Measurements from ENCODE around the gene FGF12. TPM values are rescaled to one million over a fixed set of nuclear protein-coding genes. Genes with fewer than 3 reads are reported as not detected.

FGF12 gene
- total and polyA plus RNA-seq, 2 experiments from 2014 or later = not detected

DNA sequence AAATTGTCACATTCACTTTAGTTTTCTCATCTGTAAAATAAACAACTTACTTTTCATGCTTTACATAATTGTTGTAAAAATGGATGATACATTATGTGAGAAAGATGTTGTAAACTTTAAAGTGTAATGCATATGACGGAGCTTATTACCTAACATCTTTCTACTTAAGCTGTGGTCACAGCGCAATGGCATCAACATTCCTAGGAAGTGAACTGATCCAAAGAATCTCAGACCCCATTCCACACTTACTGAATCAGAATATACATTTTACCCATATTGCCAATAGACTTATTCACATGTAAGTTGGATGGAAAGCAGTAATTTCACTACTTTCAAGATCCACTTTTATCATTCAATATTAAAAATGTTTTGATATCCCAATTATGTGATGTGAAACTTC lies 497.5 kb downstream of the FGF12 start:
- Histone ChIP-seq H2AFZ (no peak overlapping the region), H3F3A (ENCODE audit: insufficient read depth) (no peaks in the 10 kb centered on the region), H3K27me3 (replicated peaks; ENCODE audit: insufficient read depth) (no peaks in the 10 kb centered on the region), H3K36me3 (ENCODE audit: low read depth) (no peaks in the 10 kb centered on the region), H4K20me1 (ENCODE audit: insufficient read depth) (no peaks in the 10 kb centered on the region), H3K4me2 (ENCODE audit: unreplicated experiment) (no peak overlapping the region), H3K4me1 (ENCODE audit: insufficient read depth) (no peaks in the 10 kb centered on the region), H3K9me3 (ENCODE audit: low read depth) (no peaks in the 10 kb centered on the region), H3K9ac (no peak overlapping the region), H3K4me3 (no peak overlapping the region), H3K9me2 (ENCODE audit: insufficient read depth) (no peaks in the 10 kb centered on the region), H3K79me2 (ENCODE audit: insufficient read depth) (no peaks in the 10 kb centered on the region), H3K27ac (no peak overlapping the region)
- no peak for DNase-seq
- in situ Hi-C loops (cut with MboI) = no loop called here
- no peak for TF ChIP-seq EZH2 (IDR thresholded peaks at IDR 0.05; ENCODE audit: insufficient read depth, poor library complexity, severe bottlenecking)
- TF ChIP-seq EZH2phosphoT487 (IDR thresholded peaks at IDR 0.05; ENCODE audit: insufficient read depth, low read depth) = no peak
- WGBS, 2 experiments (ENCODE audit: low coverage in 1 of 2, low lambda C conversion rate in 2 of 2, missing lambda C conversion rate in 2 of 2) = 28 to 41% methylated on average over 2 of the region's 2 CpGs

GRCh38 chr3:192224634-192225155 lies 502.6 kb downstream of the FGF12 start:
- Histone ChIP-seq H3K9me3 (ENCODE audit: low read depth) (no peaks in the 10 kb centered on the region), H3K4me2 (ENCODE audit: unreplicated experiment) (no peak overlapping the region), H2AFZ (no peak overlapping the region), H3K27me3 (replicated peaks; ENCODE audit: insufficient read depth) (no peaks in the 10 kb centered on the region), H3F3A (ENCODE audit: insufficient read depth) (no peaks in the 10 kb centered on the region), H3K9ac (no peak overlapping the region), H3K79me2 (ENCODE audit: insufficient read depth) (no peaks in the 10 kb centered on the region), H3K9me2 (ENCODE audit: insufficient read depth) (no peaks in the 10 kb centered on the region), H3K4me3 (no peak overlapping the region), H4K20me1 (ENCODE audit: insufficient read depth) (no peaks in the 10 kb centered on the region), H3K27ac (no peak overlapping the region), H3K36me3 (ENCODE audit: low read depth) (no peaks in the 10 kb centered on the region), H3K4me1 (ENCODE audit: insufficient read depth) (no peaks in the 10 kb centered on the region)
- no peak for TF ChIP-seq EZH2 (IDR thresholded peaks at IDR 0.05; ENCODE audit: insufficient read depth, poor library complexity, severe bottlenecking)
- no peak for TF ChIP-seq EZH2phosphoT487 (IDR thresholded peaks at IDR 0.05; ENCODE audit: insufficient read depth, low read depth)
- 19 to 20% methylated on average over 5 of the region's 5 CpGs for WGBS, 2 experiments (ENCODE audit: low coverage in 1 of 2, low lambda C conversion rate in 2 of 2, missing lambda C conversion rate in 2 of 2)
- in situ Hi-C loops (cut with MboI) = no loop called here
- DNase-seq = no peak

- no peak for TF ChIP-seq EZH2 (IDR thresholded peaks at IDR 0.05; ENCODE audit: insufficient read depth, poor library complexity, severe bottlenecking)
- TF ChIP-seq EZH2phosphoT487 (IDR thresholded peaks at IDR 0.05; ENCODE audit: insufficient read depth, low read depth) = no peak
- no peak overlapping the region for H3K4me2 ChIP-seq (ENCODE audit: unreplicated experiment)
- WGBS, 2 experiments (ENCODE audit: low coverage in 1 of 2, low lambda C conversion rate in 2 of 2, missing lambda C conversion rate in 2 of 2) = 38 to 45% methylated on average over 2 of the region's 2 CpGs
- in situ Hi-C loops (cut with MboI) = no loop called here
- no peaks in the 10 kb centered on the region for H4K20me1 ChIP-seq (ENCODE audit: insufficient read depth)
- no peaks in the 10 kb centered on the region for H3K36me3 ChIP-seq (ENCODE audit: low read depth)
- no peak overlapping the region for H3K4me3 ChIP-seq
- H3K4me1 ChIP-seq (ENCODE audit: insufficient read depth) = no peaks in the 10 kb centered on the region
- no peaks in the 10 kb centered on the region for H3F3A ChIP-seq (ENCODE audit: insufficient read depth)
- no peaks in the 10 kb centered on the region for H3K27me3 ChIP-seq (replicated peaks; ENCODE audit: insufficient read depth)
- H3K9me3 ChIP-seq (ENCODE audit: low read depth) = no peaks in the 10 kb centered on the region
- no peak overlapping the region for H3K9ac ChIP-seq
- no peak overlapping the region for H2AFZ ChIP-seq
- H3K9me2 ChIP-seq (ENCODE audit: insufficient read depth) = no peaks in the 10 kb centered on the region
- H3K27ac ChIP-seq = no peak overlapping the region
- H3K79me2 ChIP-seq (ENCODE audit: insufficient read depth) = no peaks in the 10 kb centered on the region
- DNase-seq = no peak
Measured at GRCh38 chr3:192223815-192224214, 503.5 kb downstream of the FGF12 start.

DNA sequence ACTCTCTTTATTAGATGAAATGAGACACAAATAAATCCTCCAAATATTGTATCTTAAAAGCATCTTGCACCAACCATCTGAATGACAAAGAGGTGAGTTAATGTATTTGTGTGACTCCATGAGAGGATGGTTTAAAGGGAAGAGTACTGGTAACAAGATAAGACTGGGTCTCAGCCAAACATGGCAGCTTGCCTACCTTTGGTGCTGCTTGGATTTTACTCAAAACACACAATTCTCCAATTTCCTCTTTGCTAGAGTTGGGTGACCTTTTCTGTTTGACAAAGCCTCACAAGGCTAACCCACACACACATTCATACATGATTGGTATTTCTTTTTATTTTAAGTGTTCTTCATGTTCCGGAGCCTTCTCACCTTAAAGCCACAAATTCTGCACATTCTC lies 506.4 kb downstream of the FGF12 start:
- Histone ChIP-seq H3K4me1 (ENCODE audit: insufficient read depth) (no peaks in the 10 kb centered on the region), H3K4me2 (ENCODE audit: unreplicated experiment) (no peak overlapping the region), H2AFZ (no peak overlapping the region), H3K27me3 (replicated peaks; ENCODE audit: insufficient read depth) (no peaks in the 10 kb centered on the region), H3F3A (ENCODE audit: insufficient read depth) (no peaks in the 10 kb centered on the region), H3K9me2 (ENCODE audit: insufficient read depth) (no peaks in the 10 kb centered on the region), H4K20me1 (ENCODE audit: insufficient read depth) (no peaks in the 10 kb centered on the region), H3K9me3 (ENCODE audit: low read depth) (no peaks in the 10 kb centered on the region), H3K9ac (no peak overlapping the region), H3K79me2 (ENCODE audit: insufficient read depth) (no peaks in the 10 kb centered on the region), H3K4me3 (no peak overlapping the region), H3K27ac (no peak overlapping the region), H3K36me3 (ENCODE audit: low read depth) (no peaks in the 10 kb centered on the region)
- TF ChIP-seq EZH2 (IDR thresholded peaks at IDR 0.05; ENCODE audit: insufficient read depth, poor library complexity, severe bottlenecking) = no peak
- no peak for TF ChIP-seq EZH2phosphoT487 (IDR thresholded peaks at IDR 0.05; ENCODE audit: insufficient read depth, low read depth)
- in situ Hi-C loops (cut with MboI) = no loop called here
- 16 to 24% methylated on average over 1 of the region's 1 CpG for WGBS, 2 experiments (ENCODE audit: low coverage in 1 of 2, low lambda C conversion rate in 2 of 2, missing lambda C conversion rate in 2 of 2)
- DNase-seq = no peak

DNA sequence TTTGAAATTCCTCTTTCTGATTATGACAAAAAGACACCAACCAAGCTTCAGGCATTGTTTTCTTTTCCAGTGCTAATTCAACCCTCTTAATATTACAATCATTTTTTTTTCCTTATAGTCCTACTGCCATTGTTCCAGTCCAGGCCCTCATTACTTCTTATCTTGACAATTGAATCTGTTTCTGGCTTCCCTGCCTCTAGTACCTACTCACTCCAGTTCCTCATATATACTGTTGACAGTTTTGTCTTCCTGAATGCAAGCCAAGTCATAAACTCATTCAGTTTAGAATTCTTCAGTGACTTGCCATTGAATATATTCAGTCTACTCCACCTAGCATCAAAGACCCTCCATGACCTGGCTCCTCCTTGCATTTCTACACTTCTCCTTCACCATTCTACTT lies 507.4 kb downstream of the FGF12 start:
- Histone ChIP-seq H3K9me2 (ENCODE audit: insufficient read depth) (no peaks in the 10 kb centered on the region), H3K4me1 (ENCODE audit: insufficient read depth) (no peaks in the 10 kb centered on the region), H3K4me2 (ENCODE audit: unreplicated experiment) (no peak overlapping the region), H3K4me3 (no peak overlapping the region), H3K9me3 (ENCODE audit: low read depth) (no peaks in the 10 kb centered on the region), H2AFZ (no peak overlapping the region), H3K9ac (no peak overlapping the region), H3K27ac (no peak overlapping the region), H3K36me3 (ENCODE audit: low read depth) (no peaks in the 10 kb centered on the region), H3K79me2 (ENCODE audit: insufficient read depth) (no peaks in the 10 kb centered on the region), H3K27me3 (replicated peaks; ENCODE audit: insufficient read depth) (no peaks in the 10 kb centered on the region), H4K20me1 (ENCODE audit: insufficient read depth) (no peaks in the 10 kb centered on the region), H3F3A (ENCODE audit: insufficient read depth) (no peaks in the 10 kb centered on the region)
- no peak for DNase-seq
- in situ Hi-C loops (cut with MboI) = no loop called here
- TF ChIP-seq EZH2 (IDR thresholded peaks at IDR 0.05; ENCODE audit: insufficient read depth, poor library complexity, severe bottlenecking) (no peak), EZH2phosphoT487 (IDR thresholded peaks at IDR 0.05; ENCODE audit: insufficient read depth, low read depth) (no peak)
